GM23338 (cell line): ENCODE measurements around the gene ATAD2B. TPM values are rescaled to one million over a fixed set of nuclear protein-coding genes. Genes with fewer than 3 reads are reported as not detected.

Source experiments
- ATAC-seq: fragments of 200-7000 bp; cut with Tn5 transposase; 3 replicates; pipeline ENCODE4 v1.9.1; 2020
- DNase-seq: peaks from one replicate; pipeline ENCODE4 v3.0.0-alpha.2; 2015; ENCODE audit warnings: low spot score
- H2AFZ ChIP-seq: fragments of 200-600 bp; sonication (generic); 2 replicates; pipeline ENCODE4 v1.8.0; 2016; ENCODE audit warnings: antibody characterized with exemption, mild to moderate bottlenecking, moderate library complexity
- H3F3A ChIP-seq: fragments of 200-600 bp; sonication (generic); replicated peaks from 2 replicates; pipeline ENCODE4 v1.8.0; 2017; ENCODE audit warnings: antibody characterized with exemption, mixed run types, low read depth
- H3K27ac ChIP-seq: fragments of 200-600 bp; sonication (generic); 2 replicates; pipeline ENCODE4 v1.6.1; 2016; ENCODE audit warnings: low read depth
- H3K27me3 ChIP-seq: fragments of 200-600 bp; sonication (generic); 2 replicates; pipeline ENCODE4 v1.8.0; 2016; ENCODE audit warnings: mild to moderate bottlenecking, mixed run types, moderate library complexity; ENCODE audit not compliant: insufficient read depth
- H3K36me3 ChIP-seq: fragments of 200-600 bp; sonication (generic); 2 replicates; pipeline ENCODE4 v1.8.0; 2016; ENCODE audit warnings: mild to moderate bottlenecking; ENCODE audit not compliant: insufficient read depth
- H3K4me1 ChIP-seq: fragments of 200-600 bp; sonication (generic); 2 replicates; pipeline ENCODE4 v1.8.0; 2016; ENCODE audit warnings: mild to moderate bottlenecking, moderate library complexity; ENCODE audit not compliant: insufficient read depth
- H3K4me2 ChIP-seq: fragments of 200-600 bp; sonication (generic); 2 replicates; pipeline ENCODE4 v1.7.1; 2017; ENCODE audit warnings: mixed run types
- H3K4me3 ChIP-seq: fragments of 200-600 bp; sonication (generic); 2 replicates; pipeline ENCODE4 v1.6.1; 2016; ENCODE audit warnings: mixed run types
- H3K79me2 ChIP-seq: fragments of 200-600 bp; sonication (generic); replicated peaks from 2 replicates; pipeline ENCODE4 v1.8.0; 2017; ENCODE audit warnings: mild to moderate bottlenecking; ENCODE audit not compliant: insufficient read depth
- H3K9me2 ChIP-seq: fragments of 200-600 bp; sonication (generic); 2 replicates; pipeline ENCODE4 v1.8.0; 2017; ENCODE audit not compliant: insufficient read depth
- H4K20me1 ChIP-seq: fragments of 200-600 bp; sonication (generic); replicated peaks from 2 replicates; pipeline ENCODE4 v1.8.0; 2017; ENCODE audit warnings: mild to moderate bottlenecking; ENCODE audit not compliant: insufficient read depth
- H3K27ac Mint-ChIP-seq: 2 replicates; pipeline ENCODE4 v1.8.0; 2020; ENCODE audit warnings: inconsistent platforms, mild to moderate bottlenecking, moderate library complexity, mixed read lengths
- H3K27me3 Mint-ChIP-seq: 3 replicates; pipeline ENCODE4 v1.8.0; 2022; ENCODE audit warnings: low read depth, mild to moderate bottlenecking, moderate library complexity, mixed read lengths, inconsistent platforms; ENCODE audit not compliant: insufficient read depth, poor library complexity
- H3K36me3 Mint-ChIP-seq: 3 replicates; pipeline ENCODE4 v1.8.0; 2021; ENCODE audit warnings: low read depth, mild to moderate bottlenecking, inconsistent platforms, moderate library complexity, mixed read lengths
- H3K4me1 Mint-ChIP-seq: 3 replicates; pipeline ENCODE4 v1.8.0; 2020; ENCODE audit warnings: mild to moderate bottlenecking, inconsistent platforms, mixed read lengths
- H3K4me3 Mint-ChIP-seq: 3 replicates; pipeline ENCODE4 v1.8.0; 2021; ENCODE audit warnings: moderate library complexity, mild to moderate bottlenecking, inconsistent platforms, mixed read lengths
- H3K9me3 Mint-ChIP-seq: 3 replicates; pipeline ENCODE4 v1.8.0; 2020; ENCODE audit warnings: moderate library complexity, mild to moderate bottlenecking, inconsistent platforms, mixed read lengths
- EZH2phosphoT487 ChIP-seq: fragments of 200-600 bp; sonication (generic); IDR thresholded peaks from one replicate; pipeline ENCODE4 v1.8.1; 2018; ENCODE audit warnings: antibody characterized with exemption; ENCODE audit not compliant: unreplicated experiment
- NANOG ChIP-seq: IDR thresholded peaks from 2 replicates; pipeline ENCODE4 v1.6.1; 2016; ENCODE audit warnings: antibody characterized with exemption, borderline replicate concordance
- POLR2AphosphoS5 ChIP-seq: IDR thresholded peaks from 2 replicates; pipeline ENCODE4 v1.6.1; 2016; ENCODE audit warnings: antibody characterized with exemption, low read depth
- ZNF114 ChIP-seq: fragments of 250-450 bp; sonication (Bioruptor Pico); IDR thresholded peaks from 2 replicates; pipeline ENCODE4 v1.5.0; 2020; ENCODE audit warnings: mild to moderate bottlenecking, moderate library complexity
- polyA plus RNA-seq: library from polyadenylated mRNA; unstranded; fragments of >200 nt; fragmentation: Nextera tagmentation; extraction: Ambion mirVana; gene quantifications from 2 replicates; pipeline ENCODE4 v1.2.1, GENCODE V29; 2016
- total RNA-seq: library from RNA; depleted of rRNA; stranded (reverse); fragments of >200 nt; shearing (Covaris generic); gene quantifications from 2 replicates; pipeline ENCODE4 v1.2.3, GENCODE V29; 2014
- TF ChIP-seq, protein P1 (sequence below): fragments of 250-450 bp; sonication (Bioruptor Pico); IDR thresholded peaks from 2 replicates; pipeline ENCODE4 v1.5.0; 2020; ENCODE audit warnings: mild to moderate bottlenecking, moderate library complexity

The ATAD2B gene
- total and polyA plus RNA-seq, 2 experiments from 2014 or later: 12.4 to 19.3 TPM

DNA sequence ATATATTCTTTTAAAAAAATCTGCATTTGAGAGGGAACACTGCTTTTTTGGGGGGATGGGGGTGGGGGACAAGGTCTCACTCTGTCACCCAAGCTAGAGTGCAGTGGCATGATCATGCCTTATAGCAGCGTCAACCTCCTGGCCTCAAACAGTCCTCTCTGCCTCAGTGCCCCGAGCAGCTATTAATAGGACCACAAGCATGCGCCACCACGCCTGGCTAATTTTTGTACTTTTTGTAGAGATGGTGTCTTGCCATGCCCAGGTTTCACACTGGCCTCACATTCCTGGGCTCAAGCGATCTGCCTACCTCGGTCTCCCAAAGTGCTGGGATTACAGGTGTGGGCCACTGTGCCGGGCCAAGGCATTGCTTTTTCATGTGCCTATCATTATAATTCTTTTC is 154.2 kb downstream of the ATAD2B start (continued):
- TF ChIP-seq, protein P1, sequence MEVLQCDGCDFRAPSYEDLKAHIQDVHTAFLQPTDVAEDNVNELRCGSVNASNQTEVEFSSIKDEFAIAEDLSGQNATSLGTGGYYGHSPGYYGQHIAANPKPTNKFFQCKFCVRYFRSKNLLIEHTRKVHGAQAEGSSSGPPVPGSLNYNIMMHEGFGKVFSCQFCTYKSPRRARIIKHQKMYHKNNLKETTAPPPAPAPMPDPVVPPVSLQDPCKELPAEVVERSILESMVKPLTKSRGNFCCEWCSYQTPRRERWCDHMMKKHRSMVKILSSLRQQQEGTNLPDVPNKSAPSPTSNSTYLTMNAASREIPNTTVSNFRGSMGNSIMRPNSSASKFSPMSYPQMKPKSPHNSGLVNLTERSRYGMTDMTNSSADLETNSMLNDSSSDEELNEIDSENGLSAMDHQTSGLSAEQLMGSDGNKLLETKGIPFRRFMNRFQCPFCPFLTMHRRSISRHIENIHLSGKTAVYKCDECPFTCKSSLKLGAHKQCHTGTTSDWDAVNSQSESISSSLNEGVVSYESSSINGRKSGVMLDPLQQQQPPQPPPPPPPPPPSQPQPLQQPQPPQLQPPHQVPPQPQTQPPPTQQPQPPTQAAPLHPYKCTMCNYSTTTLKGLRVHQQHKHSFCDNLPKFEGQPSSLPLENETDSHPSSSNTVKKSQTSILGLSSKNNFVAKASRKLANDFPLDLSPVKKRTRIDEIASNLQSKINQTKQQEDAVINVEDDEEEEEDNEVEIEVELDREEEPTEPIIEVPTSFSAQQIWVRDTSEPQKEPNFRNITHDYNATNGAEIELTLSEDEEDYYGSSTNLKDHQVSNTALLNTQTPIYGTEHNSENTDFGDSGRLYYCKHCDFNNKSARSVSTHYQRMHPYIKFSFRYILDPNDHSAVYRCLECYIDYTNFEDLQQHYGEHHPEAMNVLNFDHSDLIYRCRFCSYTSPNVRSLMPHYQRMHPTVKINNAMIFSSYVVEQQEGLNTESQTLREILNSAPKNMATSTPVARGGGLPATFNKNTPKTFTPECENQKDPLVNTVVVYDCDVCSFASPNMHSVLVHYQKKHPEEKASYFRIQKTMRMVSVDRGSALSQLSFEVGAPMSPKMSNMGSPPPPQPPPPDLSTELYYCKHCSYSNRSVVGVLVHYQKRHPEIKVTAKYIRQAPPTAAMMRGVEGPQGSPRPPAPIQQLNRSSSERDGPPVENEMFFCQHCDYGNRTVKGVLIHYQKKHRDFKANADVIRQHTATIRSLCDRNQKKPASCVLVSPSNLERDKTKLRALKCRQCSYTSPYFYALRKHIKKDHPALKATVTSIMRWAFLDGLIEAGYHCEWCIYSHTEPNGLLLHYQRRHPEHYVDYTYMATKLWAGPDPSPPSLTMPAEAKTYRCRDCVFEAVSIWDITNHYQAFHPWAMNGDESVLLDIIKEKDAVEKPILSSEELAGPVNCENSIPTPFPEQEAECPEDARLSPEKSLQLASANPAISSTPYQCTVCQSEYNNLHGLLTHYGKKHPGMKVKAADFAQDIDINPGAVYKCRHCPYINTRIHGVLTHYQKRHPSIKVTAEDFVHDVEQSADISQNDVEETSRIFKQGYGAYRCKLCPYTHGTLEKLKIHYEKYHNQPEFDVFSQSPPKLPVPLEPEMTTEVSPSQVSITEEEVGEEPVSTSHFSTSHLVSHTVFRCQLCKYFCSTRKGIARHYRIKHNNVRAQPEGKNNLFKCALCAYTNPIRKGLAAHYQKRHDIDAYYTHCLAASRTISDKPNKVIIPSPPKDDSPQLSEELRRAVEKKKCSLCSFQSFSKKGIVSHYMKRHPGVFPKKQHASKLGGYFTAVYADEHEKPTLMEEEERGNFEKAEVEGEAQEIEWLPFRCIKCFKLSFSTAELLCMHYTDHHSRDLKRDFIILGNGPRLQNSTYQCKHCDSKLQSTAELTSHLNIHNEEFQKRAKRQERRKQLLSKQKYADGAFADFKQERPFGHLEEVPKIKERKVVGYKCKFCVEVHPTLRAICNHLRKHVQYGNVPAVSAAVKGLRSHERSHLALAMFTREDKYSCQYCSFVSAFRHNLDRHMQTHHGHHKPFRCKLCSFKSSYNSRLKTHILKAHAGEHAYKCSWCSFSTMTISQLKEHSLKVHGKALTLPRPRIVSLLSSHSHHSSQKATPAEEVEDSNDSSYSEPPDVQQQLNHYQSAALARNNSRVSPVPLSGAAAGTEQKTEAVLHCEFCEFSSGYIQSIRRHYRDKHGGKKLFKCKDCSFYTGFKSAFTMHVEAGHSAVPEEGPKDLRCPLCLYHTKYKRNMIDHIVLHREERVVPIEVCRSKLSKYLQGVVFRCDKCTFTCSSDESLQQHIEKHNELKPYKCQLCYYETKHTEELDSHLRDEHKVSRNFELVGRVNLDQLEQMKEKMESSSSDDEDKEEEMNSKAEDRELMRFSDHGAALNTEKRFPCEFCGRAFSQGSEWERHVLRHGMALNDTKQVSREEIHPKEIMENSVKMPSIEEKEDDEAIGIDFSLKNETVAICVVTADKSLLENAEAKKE (CRISPR knock-in tag): no peak
- TF ChIP-seq ZNF114 (CRISPR knock-in tag): no peak

DNA sequence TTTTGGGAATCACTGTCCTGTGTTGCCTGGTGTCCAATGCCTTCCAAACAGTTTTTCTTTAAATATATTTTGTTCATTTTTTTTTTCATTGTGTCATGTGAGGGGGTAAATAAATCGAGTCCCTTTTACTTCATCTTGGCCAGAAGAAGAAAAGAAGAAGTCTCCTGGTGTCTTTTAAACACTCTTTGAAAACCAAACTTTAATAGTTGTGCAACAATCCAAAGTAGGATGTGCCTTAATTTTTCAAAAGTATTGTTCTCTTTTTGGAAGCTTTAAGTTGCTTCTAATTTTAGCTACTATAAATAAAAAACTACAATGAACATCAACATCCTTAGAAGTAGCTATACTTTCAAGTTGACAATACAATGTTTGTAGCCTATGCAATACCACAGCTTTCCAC is 154.9 kb downstream of the ATAD2B start:
- H3K4me3 Mint-ChIP-seq: no peak overlapping the region
- H3K4me2 ChIP-seq: no peak overlapping the region
- ATAC-seq (no peak), DNase-seq (no peak)
- H3K36me3 Mint-ChIP-seq: peaks cover 32% of the 10 kb centered on the region
- no peak overlapping the region for H3K27ac Mint-ChIP-seq
- no peaks in the 10 kb centered on the region for H3K4me1 Mint-ChIP-seq
- TF ChIP-seq NANOG: no peak
- no peaks in the 10 kb centered on the region for H3K4me1 ChIP-seq
- no peaks in the 10 kb centered on the region for H3K9me2 ChIP-seq
- no peak overlapping the region for H3K27ac ChIP-seq
- H4K20me1 ChIP-seq: no peaks in the 10 kb centered on the region
- no peaks in the 10 kb centered on the region; the same call in 2 of the 3 replicates for H3K9me3 Mint-ChIP-seq
- no peak overlapping the region for H3K4me3 ChIP-seq
- no peaks in the 10 kb centered on the region for H3K36me3 ChIP-seq
- H2AFZ ChIP-seq: no peak overlapping the region
- H3K79me2 ChIP-seq: no peaks in the 10 kb centered on the region
- peaks cover 1% of the 10 kb centered on the region for H3K27me3 Mint-ChIP-seq
- no peaks in the 10 kb centered on the region for H3F3A ChIP-seq
- no peaks in the 10 kb centered on the region for H3K27me3 ChIP-seq

DNA sequence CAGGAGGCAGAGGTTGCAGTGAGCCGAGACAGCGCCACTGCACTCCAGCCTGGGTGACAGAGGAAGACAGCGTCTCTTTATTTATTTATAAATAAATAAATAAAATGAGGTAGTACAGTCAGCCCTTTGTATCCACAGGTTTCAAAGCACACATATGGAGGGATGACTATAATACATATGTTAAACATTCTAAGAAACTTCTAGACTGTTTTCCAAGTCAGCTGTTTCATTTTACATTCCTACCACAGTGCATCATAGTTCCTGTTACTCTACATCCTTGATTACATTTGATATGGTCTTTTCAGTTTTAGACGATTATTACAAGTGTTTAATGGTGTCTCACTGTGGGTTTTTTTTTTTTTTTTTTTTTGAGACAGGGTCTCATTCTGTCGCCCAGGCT is 157.6 kb downstream of the ATAD2B start:
- H3K4me2 ChIP-seq: no peak overlapping the region
- H3K9me2 ChIP-seq: no peaks in the 10 kb centered on the region
- H2AFZ ChIP-seq: no peak overlapping the region
- Mint-ChIP-seq H3K27me3 (peaks cover 1% of the 10 kb centered on the region), H3K27ac (no peak overlapping the region), H3K4me3 (no peak overlapping the region), H3K9me3 (no peaks in the 10 kb centered on the region; the same call in 2 of the 3 replicates), H3K36me3 (peaks cover 29% of the 10 kb centered on the region), H3K4me1 (no peaks in the 10 kb centered on the region)
- no peaks in the 10 kb centered on the region for H3K79me2 ChIP-seq
- H3K36me3 ChIP-seq: no peaks in the 10 kb centered on the region
- no peaks in the 10 kb centered on the region for H3K4me1 ChIP-seq
- no peaks in the 10 kb centered on the region for H4K20me1 ChIP-seq
- no peak for DNase-seq
- H3K4me3 ChIP-seq: no peak overlapping the region
- ATAC-seq: no peak
- no peaks in the 10 kb centered on the region for H3F3A ChIP-seq
- no peaks in the 10 kb centered on the region for H3K27me3 ChIP-seq
- no peak overlapping the region for H3K27ac ChIP-seq
- TF ChIP-seq, protein P1 (CRISPR knock-in tag): no peak
- TF ChIP-seq POLR2AphosphoS5 (no peak), EZH2phosphoT487 (no peak), NANOG (no peak)
